Measurements from ENCODE around the gene PHF5A. TPM values are rescaled to one million over a fixed set of nuclear protein-coding genes. Genes with fewer than 3 reads are reported as not detected.

The PHF5A gene
- polyA plus RNA-seq, 1 of the 3 experiments (the other 2 are of a cell fraction), result 39.6 TPM

- Histone ChIP-seq H3K9ac (no peak overlapping the region), H3K9me2 (no peaks in the 10 kb centered on the region), H3K79me2 (ENCODE audit: insufficient read depth) (no peaks in the 10 kb centered on the region), H3K4me3 (ENCODE audit: low read depth in 2 of 2, low read length in 1 of 2) (no peak overlapping the region; a peak in 1 of 4 replicates), H2AFZ (ENCODE audit: low read depth) (no peak overlapping the region), H3F3A (replicated peaks; ENCODE audit: insufficient read depth) (no peaks in the 10 kb centered on the region), H3K27ac (ENCODE audit: low read depth in 2 of 2, low read length in 1 of 2) (no peak overlapping the region), H3K27me3 (ENCODE audit: insufficient read depth) (no peaks in the 10 kb centered on the region), H3K4me2 (no peak overlapping the region), H3K9me3 (no peaks in the 10 kb centered on the region), H3K36me3 (replicated peaks in 1 of 2; ENCODE audit: control insufficient read depth in 1 of 2, insufficient read depth in 2 of 2, low read length in 1 of 2) (peaks cover 0 to 6% of the 10 kb centered on the region in 2 experiments), H3K4me1 (ENCODE audit: control insufficient read depth in 1 of 2, insufficient read depth in 2 of 2, low read depth in 1 of 2, low read length in 1 of 2) (peaks cover 1 to 2% of the 10 kb centered on the region in 2 experiments; a peak in 2 of 4 replicates), H4K20me1 (ENCODE audit: insufficient read depth) (no peaks in the 10 kb centered on the region)
- no peak for TF ChIP-seq IRF3 (IDR thresholded peaks at IDR 0.05; ENCODE audit: low read depth, low read length)
- TF ChIP-seq NFIC (IDR thresholded peaks at IDR 0.05; ENCODE audit: borderline replicate concordance), result no peak
- no peak for TF ChIP-seq EP300 (IDR thresholded peaks at IDR 0.05; ENCODE audit: borderline replicate concordance in 1 of 2, low read depth in 1 of 2, low read length in 1 of 2)
- no peak for TF ChIP-seq FOXM1 (IDR thresholded peaks at IDR 0.05; ENCODE audit: low read depth)
- no peak for TF ChIP-seq REST (IDR thresholded peaks at IDR 0.05; ENCODE audit: low read depth, low read length)
- TF ChIP-seq TCF12 (IDR thresholded peaks at IDR 0.05), result no peak
- no peak for TF ChIP-seq FOXJ3 (CRISPR knock-in tag; IDR thresholded peaks at IDR 0.05)
- TF ChIP-seq YY1 (IDR thresholded peaks at IDR 0.05; ENCODE audit: low read depth), result no peak
- no peak for TF ChIP-seq GATA2 (CRISPR knock-in tag; IDR thresholded peaks at IDR 0.05)
- TF ChIP-seq CHD2 (IDR thresholded peaks at IDR 0.05; ENCODE audit: low read length, partially characterized antibody), result no peak
- no peak for TF ChIP-seq RXRA (IDR thresholded peaks at IDR 0.05; ENCODE audit: borderline replicate concordance, low read depth)
- no peak for DNase-seq
- 82% methylated on average over 4 of the region's 7 CpGs for WGBS (ENCODE audit: low lambda C conversion rate)
- POLR2A ChIA-PET, result no interaction called here
- CTCF ChIA-PET, result interaction anchor here (0.5 to 4.3 kb wide), 27 partner anchors 7 to 247 kb away, joined by 3 to 69 read pairs (median 5); no protein-coding TSS in a partner anchor
Measured at GRCh38 chr22:41518048-41518347, 49.5 kb upstream of the PHF5A start.
